HAP-1 (cell line): ENCODE data around the gene UBR7.

ENCODE experiments used
- DNase-seq, 2 experiments: peaks; one replicate each; pipeline ENCODE4 v3.0.0-alpha.2; 2016 to 2020; ENCODE audit warnings: low spot score in 2 of 2
- H3K27me3 ChIP-seq: fragments of 250-450 bp; sonication (Bioruptor Pico); 2 replicates; pipeline ENCODE4 v1.5.1; 2020; ENCODE audit warnings: low read depth, mild to moderate bottlenecking, moderate library complexity
- H3K36me3 ChIP-seq: fragments of 250-450 bp; sonication (Bioruptor Pico); replicated peaks from 2 replicates; pipeline ENCODE4 v1.5.1; 2020; ENCODE audit warnings: mild to moderate bottlenecking
- H3K4me1 ChIP-seq: fragments of 250-450 bp; sonication (Bioruptor Pico); 2 replicates; pipeline ENCODE4 v1.5.1; 2020; ENCODE audit warnings: mild to moderate bottlenecking
- H3K4me3 ChIP-seq: fragments of 250-450 bp; sonication (Bioruptor Pico); 2 replicates; pipeline ENCODE4 v1.5.1; 2020; ENCODE audit warnings: mild to moderate bottlenecking, moderate library complexity
- H3K9me3 ChIP-seq: fragments of 250-450 bp; sonication (Bioruptor Pico); 2 replicates; pipeline ENCODE4 v1.5.1; 2020; ENCODE audit warnings: mild to moderate bottlenecking, moderate library complexity
- in situ Hi-C: fragments of 300-500 bp; cut with MboI; formaldehyde crosslinking; loops from 3 replicates; pipeline ENCODE4 v1.14.3; 2020; ENCODE audit warnings: low sequenced_read_pairs, inconsistent platforms, mixed read lengths

Gene UBR7

DNA sequence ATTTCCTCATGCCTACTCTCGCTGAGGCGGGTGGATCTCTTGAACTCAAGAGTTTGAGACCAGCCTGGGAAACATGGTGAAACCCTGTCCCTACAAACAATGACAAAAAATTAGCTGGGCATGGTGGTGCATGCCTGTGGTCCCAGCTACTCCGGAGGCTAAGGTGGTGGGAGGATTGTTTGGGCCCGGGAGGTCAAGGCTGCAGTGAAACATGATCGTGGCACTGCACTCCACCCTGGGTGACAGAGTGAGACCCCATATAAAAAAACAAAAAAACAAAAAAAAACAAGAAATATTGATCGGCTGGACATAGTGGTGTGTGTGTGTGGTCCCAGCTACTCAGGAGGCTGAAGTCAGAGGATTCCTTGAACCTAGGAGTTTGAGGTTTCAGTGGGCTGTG is 31.6 kb upstream of the UBR7 start:
- Histone ChIP-seq H3K27me3 (no peaks in the 10 kb centered on the region), H3K9me3 (no peaks in the 10 kb centered on the region), H3K36me3 (no peaks in the 10 kb centered on the region), H3K4me1 (no peaks in the 10 kb centered on the region), H3K4me3 (no peak overlapping the region)
- no peak for DNase-seq
- in situ Hi-C loops, result no loop called here

DNA sequence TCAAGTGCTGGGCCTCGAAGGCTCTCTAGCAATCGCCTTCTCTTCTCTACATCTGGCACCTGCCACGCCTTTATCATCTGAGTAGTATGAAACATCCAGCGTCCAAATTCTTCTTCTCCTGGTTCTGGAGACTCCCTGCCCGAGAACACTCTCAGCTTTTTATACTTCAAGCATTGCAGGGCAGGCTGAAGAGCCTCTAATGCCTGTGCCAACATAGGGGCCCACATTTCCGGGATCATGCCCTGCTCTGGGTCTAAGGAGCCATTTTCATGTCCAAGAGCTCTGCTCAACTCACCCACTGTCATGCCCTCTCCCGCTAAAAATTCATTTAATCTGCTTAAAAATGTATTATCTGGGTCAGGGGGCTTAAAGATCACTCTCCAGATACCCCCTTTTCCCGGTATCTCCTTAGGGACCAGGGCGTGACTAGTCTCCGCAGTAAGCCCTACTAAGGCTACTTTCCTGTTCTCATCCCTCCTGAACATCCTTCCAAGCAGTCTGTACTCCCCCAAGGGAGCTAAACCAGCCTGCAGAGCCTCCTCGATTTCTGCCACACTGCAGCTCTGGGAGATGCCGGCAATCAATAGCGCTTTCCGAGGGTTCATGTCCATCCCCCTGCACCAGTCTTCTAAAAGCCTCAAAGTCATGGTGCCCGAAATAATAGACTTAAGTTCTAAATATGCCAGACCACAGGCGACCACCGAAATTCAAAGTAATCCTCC is 23.3 kb upstream of the UBR7 start:
- no peaks in the 10 kb centered on the region for H3K9me3 ChIP-seq
- in situ Hi-C loops, result no loop called here
- H3K27me3 ChIP-seq, result no peaks in the 10 kb centered on the region
- H3K4me3 ChIP-seq, result peak overlapping the region; percentile 97
- H3K36me3 ChIP-seq, result peaks cover 30% of the 10 kb centered on the region
- H3K4me1 ChIP-seq, result peaks cover 13% of the 10 kb centered on the region
- no peak for DNase-seq

DNA sequence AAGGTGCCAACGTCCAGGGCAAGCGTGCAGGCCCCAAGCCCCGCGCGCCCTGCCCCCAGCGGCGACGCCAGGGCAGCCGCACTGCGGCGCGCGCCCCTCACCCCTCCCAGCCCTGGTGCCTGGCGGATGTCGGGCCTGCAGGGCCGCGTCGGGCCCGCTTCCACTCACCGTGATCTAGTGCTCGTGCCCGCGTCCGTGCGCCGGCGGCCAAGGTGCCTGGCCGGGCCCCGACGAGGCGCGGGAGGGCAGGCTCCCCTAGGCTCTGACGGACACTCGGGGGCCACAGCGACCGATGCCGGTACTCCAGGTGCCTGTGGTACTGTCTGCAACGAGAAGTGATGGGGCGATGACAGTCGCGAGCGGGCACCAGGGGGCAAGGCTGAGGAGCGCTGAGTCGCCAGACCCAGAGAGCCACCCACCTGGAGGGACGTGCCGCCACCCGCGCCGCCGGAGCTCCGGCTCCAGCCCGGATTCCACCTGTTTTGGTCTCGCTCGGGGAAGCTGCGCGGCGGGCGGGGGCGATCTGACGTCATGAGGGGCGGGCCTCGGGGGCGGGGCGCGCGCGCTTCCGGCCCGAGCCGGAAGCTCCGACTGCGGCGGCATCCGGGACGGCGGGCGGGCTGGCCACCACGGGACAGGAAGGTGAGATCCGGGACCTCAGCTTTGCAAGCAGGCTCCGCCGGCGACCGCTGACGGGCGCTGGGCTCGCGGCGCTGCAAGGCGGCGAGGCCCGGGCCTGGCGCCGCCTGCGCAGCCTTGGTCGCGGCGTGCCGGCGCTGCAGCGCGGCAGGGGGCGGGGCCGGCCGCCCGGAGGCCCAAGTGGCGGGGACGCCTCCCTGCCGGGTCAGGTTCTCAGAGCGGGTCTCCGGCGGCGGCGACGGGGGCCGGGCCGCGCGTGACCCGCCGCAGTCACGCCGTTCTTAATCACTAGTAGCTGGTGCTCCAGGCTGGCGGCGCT is 22.4 kb upstream of the UBR7 start, which contains the start of the genes LYSET and MOAP1:
Gene LYSET (plus strand): TSS at position 927 of the 958 bp plus-strand sequence. CDS start 89 bp downstream, outside the sequence.
Gene MOAP1 (minus strand): TSS at position 507 of the 958 bp plus-strand sequence. CDS start 655 bp downstream, outside the sequence.
- H3K4me3 ChIP-seq, result peak within 1 kb of the TSS; percentile 97
- in situ Hi-C loops, result no loop called here
- H3K36me3 ChIP-seq, result peaks cover 32% of the 10 kb centered on the region
- H3K27me3 ChIP-seq, result no peaks in the 10 kb centered on the region
- H3K4me1 ChIP-seq, result peaks cover 13% of the 10 kb centered on the region
- peak; percentile 78 to 91 for DNase-seq
- no peaks in the 10 kb centered on the region for H3K9me3 ChIP-seq

DNA sequence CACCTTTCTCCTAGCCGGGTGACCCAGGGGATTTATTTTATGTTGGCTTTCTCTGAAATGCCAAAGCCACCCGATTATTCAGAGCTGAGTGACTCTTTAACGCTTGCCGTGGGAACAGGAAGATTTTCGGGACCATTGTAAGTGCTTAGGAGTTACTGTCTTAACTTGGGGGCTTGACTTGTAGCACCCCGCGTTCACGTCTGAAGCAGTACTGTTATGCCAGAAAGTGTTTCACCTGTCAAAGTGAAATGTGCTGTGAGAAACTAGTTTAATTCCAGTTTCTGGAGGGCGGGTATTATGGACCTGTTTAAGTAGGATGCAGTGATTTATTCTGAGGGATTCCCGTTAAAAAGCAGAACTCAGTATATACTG is 21.7 kb upstream of the UBR7 start:
- peak overlapping the region; percentile 97 for H3K4me3 ChIP-seq
- H3K9me3 ChIP-seq, result no peaks in the 10 kb centered on the region

DNA sequence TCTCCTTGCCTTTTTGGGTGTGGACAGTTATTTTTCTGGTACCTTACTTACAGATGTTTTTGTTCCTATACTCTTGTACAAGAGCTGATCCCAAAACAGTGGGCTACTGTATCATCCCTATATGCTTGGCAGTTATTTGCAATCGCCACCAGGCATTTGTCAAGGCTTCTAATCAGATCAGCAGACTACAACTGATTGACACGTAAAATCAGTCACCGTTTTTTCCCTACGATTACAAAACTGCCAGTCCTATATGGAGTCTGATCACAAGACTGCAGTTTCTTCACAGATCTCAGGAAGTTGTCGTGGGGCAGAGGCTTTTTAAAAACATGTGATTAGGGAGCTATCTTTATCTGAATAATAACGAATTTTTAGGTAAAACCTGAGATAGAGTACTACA is 20.6 kb upstream of the UBR7 start:
- Histone ChIP-seq H3K4me1 (peaks cover 13% of the 10 kb centered on the region), H3K4me3 (no peak overlapping the region), H3K9me3 (no peaks in the 10 kb centered on the region), H3K36me3 (peaks cover 32% of the 10 kb centered on the region), H3K27me3 (no peaks in the 10 kb centered on the region)
- in situ Hi-C loops, result no loop called here
- no peak for DNase-seq

More for the DNA sequence above, 21.7 kb upstream of the UBR7 start:
- in situ Hi-C loops, result no loop called here
- Histone ChIP-seq H3K27me3 (no peaks in the 10 kb centered on the region), H3K36me3 (peaks cover 32% of the 10 kb centered on the region), H3K4me1 (peaks cover 13% of the 10 kb centered on the region)
- no peak for DNase-seq

DNA sequence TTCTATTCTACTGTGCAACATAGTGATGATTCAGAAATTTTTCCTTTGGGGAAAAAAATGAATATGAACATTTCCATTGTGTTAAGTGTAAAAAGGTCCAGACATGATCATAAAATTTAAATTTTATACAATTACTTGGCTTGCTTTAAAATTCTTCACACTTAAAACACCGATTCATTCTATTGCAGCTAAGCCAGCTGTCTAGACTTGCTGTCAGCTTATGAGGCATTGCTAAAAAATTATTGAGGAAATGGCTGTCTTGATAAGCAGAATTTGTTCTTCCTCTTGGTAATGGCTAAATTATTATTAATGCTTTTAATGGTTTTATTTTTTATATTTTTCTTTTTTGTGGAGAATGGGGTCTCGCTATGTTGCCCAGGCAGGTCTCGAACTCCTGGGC is 20.1 kb upstream of the UBR7 start:
- peaks cover 31% of the 10 kb centered on the region for H3K36me3 ChIP-seq
- H3K27me3 ChIP-seq, result no peaks in the 10 kb centered on the region
- in situ Hi-C loops, result no loop called here
- H3K4me1 ChIP-seq, result peaks cover 13% of the 10 kb centered on the region
- no peak overlapping the region for H3K4me3 ChIP-seq
- DNase-seq, result no peak
- H3K9me3 ChIP-seq, result no peaks in the 10 kb centered on the region

DNA sequence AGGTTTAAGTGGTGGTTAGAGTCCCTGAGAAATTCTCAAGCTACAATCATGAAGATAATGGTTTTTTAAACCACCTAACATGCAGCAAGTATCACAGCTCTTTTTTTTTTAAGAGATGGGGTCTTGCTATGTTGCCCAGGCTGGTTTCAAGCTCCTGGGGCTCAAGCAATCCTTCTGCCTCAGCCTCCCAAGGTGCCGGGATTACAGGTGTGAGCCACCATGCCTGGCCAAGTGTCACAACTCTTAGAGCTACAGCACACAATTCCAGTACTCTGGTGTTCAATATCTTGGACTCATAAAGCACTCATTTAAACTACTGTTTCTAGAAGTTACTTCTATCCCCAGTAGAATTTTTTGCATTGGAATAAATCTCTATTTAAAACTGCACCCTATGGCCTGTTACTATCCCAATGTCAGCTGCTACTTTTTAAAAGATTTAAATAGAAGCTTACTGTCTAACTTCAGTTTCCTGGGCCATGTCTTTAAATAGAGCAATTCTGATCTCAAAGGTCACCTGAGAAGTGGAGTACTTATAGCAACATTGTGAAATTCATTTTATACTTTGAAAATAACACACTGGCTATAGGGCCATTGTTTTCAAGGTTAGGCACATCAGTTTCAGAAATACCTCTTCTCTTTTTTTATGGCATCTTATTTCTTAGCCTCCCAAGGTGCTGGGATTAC is 11.6 kb upstream of the UBR7 start:
- in situ Hi-C loops, result no loop called here
- no peaks in the 10 kb centered on the region for H3K9me3 ChIP-seq
- no peak for DNase-seq
- H3K4me3 ChIP-seq, result no peak overlapping the region
- H3K4me1 ChIP-seq, result no peaks in the 10 kb centered on the region
- H3K27me3 ChIP-seq, result no peaks in the 10 kb centered on the region
- no peaks in the 10 kb centered on the region for H3K36me3 ChIP-seq

DNA sequence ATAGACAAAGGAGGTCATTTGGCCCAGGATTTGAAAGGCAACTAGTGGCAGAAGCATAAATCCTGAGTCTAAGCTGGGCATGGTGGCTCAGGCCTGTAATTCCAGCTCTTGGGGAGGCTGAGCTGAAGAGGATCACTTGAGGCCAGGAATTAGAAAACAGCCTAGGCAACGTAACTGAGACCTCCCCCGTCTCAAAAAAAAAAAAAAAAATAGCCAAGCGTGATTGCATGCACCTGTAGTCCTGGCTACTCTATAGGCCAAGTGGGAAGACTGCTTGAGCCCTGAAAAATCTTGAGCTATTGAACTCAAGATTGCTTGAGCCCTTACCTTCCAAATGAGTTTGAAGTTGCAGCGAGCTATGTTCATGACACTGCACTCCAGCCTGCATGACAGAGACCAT is 8.0 kb upstream of the UBR7 start:
- in situ Hi-C loops, result no loop called here
- no peaks in the 10 kb centered on the region for H3K4me1 ChIP-seq
- DNase-seq, result no peak
- 0 out of 2 replicates have a peak, but pooled peaks cover 3% of the 10 kb centered on the region for H3K36me3 ChIP-seq
- H3K9me3 ChIP-seq, result no peaks in the 10 kb centered on the region
- no peak overlapping the region for H3K4me3 ChIP-seq
- no peaks in the 10 kb centered on the region for H3K27me3 ChIP-seq

DNA sequence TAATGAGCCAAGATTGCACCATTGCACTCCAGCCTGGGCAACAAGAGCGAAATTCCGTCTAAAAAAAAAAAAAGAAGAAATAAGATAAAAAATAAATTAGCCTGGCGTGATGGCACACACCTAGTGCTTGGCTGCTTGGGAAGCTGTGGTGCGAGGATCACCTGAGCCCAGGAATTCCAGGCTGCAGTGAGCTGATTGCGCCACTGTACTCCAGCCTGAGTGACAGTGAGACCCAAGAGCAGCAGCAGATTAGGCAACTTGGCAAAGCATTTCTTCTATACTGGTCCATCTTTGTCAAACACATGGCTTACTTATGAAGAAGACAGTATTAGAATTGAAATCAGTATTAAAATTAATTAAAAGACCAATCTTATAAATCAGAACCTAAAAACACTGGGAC is 6.5 kb upstream of the UBR7 start:
- H3K4me1 ChIP-seq, result no peaks in the 10 kb centered on the region
- H3K36me3 ChIP-seq, result peaks cover 3% of the 10 kb centered on the region; the same call in 1 of the 2 replicates
- in situ Hi-C loops, result no loop called here
- H3K27me3 ChIP-seq, result no peaks in the 10 kb centered on the region
- H3K9me3 ChIP-seq, result no peaks in the 10 kb centered on the region
- H3K4me3 ChIP-seq, result no peak overlapping the region
- no peak for DNase-seq

DNA sequence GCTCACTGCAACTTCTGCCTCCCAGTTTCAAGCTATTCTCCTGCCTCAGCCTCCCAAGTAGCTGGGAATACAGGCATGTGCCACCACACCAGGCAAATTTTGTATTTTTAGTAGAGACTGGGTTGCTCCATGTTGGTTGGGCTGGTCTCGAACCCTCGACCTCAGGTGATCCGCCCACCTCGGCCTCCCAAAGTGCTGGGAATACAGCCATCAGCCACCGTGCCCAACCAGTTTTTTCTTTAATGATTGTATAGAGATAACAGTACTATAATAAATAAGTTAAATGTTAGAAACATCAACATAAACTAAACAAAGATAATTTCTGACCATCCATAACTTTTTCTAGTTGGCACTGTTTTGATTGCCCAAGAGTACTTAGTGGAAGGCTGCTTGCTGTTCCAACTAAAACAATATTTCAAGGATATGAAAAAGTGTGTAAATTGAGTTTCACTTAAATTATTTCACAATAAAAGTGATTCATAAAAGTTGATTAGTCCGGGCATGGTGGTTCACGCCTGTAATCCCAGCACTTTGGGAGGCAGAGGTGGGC is 5.8 kb upstream of the UBR7 start:
- DNase-seq, result no peak
- peaks cover 3% of the 10 kb centered on the region; the same call in 1 of the 2 replicates for H3K36me3 ChIP-seq
- no peaks in the 10 kb centered on the region for H3K27me3 ChIP-seq
- H3K4me1 ChIP-seq, result no peaks in the 10 kb centered on the region
- H3K4me3 ChIP-seq, result no peak overlapping the region
- in situ Hi-C loops, result no loop called here
- H3K9me3 ChIP-seq, result no peaks in the 10 kb centered on the region

DNA sequence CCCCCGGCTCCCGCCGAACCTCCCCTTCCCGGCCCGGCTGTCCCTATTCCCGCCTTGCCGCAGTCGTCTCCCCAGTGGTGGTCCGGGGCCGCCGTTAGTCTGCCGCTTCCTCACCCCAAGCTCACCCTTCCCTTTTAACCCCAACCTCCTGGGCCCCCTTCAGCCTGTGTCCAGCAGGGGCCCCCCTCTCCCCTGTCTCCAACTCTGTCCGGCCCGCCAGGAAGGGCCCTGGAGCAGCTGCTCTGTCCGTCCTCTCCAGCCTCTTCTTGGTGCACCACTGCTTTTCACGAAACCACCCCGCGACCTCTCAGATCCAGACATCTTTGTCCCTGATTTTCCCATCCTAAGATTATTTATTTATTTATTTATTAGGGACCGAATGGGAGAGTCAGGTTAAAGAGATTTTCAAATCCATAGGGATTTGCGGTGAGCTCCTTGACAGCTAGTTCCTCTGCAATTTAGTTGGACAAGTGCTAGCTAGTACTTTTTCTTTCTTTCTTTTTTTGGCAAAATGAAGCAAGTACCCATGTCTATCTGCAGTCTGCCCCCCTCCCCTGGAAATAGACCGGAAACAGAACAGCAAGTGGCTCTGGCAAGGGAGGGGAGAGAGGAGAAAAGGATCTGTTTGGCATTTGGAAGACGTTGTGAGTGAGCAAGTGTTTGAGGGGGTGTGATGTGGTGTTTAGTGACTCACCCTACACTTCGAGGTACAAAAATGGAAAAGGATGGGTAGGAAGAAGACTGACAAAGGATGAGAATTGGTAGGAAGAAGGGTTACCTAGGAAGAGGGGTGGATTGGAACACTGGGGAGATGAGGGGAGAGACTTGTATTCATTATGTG is 632 bp downstream of the UBR7 start:
- H3K27me3 ChIP-seq, result no peaks in the 10 kb centered on the region
- H3K36me3 ChIP-seq, result peaks cover 25% of the 10 kb centered on the region
- peak; percentile 59 to 72 for DNase-seq
- peak overlapping the region; percentile 90 for H3K4me3 ChIP-seq
- H3K9me3 ChIP-seq, result no peaks in the 10 kb centered on the region
- in situ Hi-C loops, result no loop called here
- H3K4me1 ChIP-seq, result peaks cover 12% of the 10 kb centered on the region; the same call in 1 of the 2 replicates

DNA sequence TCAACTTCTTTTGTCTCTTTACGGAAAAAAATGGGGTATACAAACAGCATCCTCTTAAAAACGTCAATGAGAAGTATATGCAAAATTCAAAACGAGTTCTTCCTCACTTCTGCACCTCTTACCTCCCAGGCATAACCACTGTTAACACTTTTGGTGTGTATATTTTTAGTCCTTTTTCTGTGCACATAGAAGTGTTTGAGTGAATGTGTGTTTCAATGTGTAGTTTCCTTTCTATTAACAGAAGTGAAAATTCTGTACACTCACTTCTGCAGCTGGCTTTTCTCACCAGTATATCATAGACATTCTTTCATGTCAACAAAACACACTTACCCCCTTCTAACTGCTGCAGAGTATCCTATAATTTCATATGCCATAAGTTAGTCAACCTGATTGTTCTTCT is 5.4 kb downstream of the UBR7 start:
- no peak for DNase-seq
- in situ Hi-C loops, result no loop called here
- Histone ChIP-seq H3K36me3 (peaks cover 53% of the 10 kb centered on the region), H3K4me1 (peaks cover 12% of the 10 kb centered on the region; the same call in 1 of the 2 replicates), H3K9me3 (no peaks in the 10 kb centered on the region), H3K27me3 (no peaks in the 10 kb centered on the region), H3K4me3 (no peak overlapping the region)
